Thyroid gland (tissue), 4 donors: ENCODE measurements around the gene NDUFB6. TPM values are rescaled to one million over a fixed set of nuclear protein-coding genes. Genes with fewer than 3 reads are reported as not detected.
"Not testable (repeated sequence)": the region's sequence is repeated elsewhere in the genome, so short reads cannot be mapped to it uniquely, and the experiment has no call there.

ENCODE experiments used
- DNase-seq, 2 donors: peaks; one replicate each; pipeline ENCODE4 v3.0.0-alpha.2; 2019
- H3K27ac ChIP-seq, 3 donors: fragments of 200-600 bp; sonication (generic); 1 replicate in 2 of 3; 2 replicates in 1 of 3; pipeline ENCODE4 v1.5.1; 2016 to 2019; ENCODE audit warnings: mild to moderate bottlenecking in 1 of 3, moderate library complexity in 1 of 3
- H3K27me3 ChIP-seq: fragments of 200-600 bp; sonication (generic); one replicate; pipeline ENCODE4 v1.5.1; 2019
- H3K36me3 ChIP-seq, 2 donors: fragments of 200-600 bp; sonication (generic); one replicate each; pipeline ENCODE4 v1.5.1; 2016 to 2019
- H3K4me1 ChIP-seq, 2 donors: fragments of 200-600 bp; sonication (generic); one replicate each; pipeline ENCODE4 v1.5.1; 2017 to 2019
- H3K4me3 ChIP-seq, 3 donors: fragments of 200-600 bp; sonication (generic); replicated peaks in 1 of 3; 1 replicate in 2 of 3; 2 replicates in 1 of 3; pipeline ENCODE4 v1.5.1; 2016; ENCODE audit warnings: mild to moderate bottlenecking in 1 of 3
- H3K9me3 ChIP-seq: fragments of 200-600 bp; sonication (generic); one replicate; pipeline ENCODE4 v1.5.1; 2017
- POLR2A ChIP-seq, 2 donors: fragments of 450-650 bp; IDR thresholded peaks; one replicate each; pipeline ENCODE4 v1.6.1; 2017; ENCODE audit warnings: antibody characterized with exemption in 2 of 2, mild to moderate bottlenecking in 2 of 2, moderate library complexity in 1 of 2
- WGBS, 2 donors: methylation state at CpG; one replicate each; pipeline ENCODE4 v1.1.5; 2017; 5-methylcytosine and 5-hydroxymethylcytosine counted together
- intact Hi-C: fragments of 100-400 bp; cut with DNase I; formaldehyde crosslinking; loops from one replicate; pipeline ENCODE4 v1.15.1; 2023
- total RNA-seq, 4 donors: library from RNA; depleted of rRNA; stranded (reverse); fragments of >200 nt; gene quantifications; one replicate each; pipeline ENCODE4 v1.2.3, GENCODE V29; 2016
- TF ChIP-seq, protein P1 (sequence below), 6 experiments: fragments of 200-600 bp in 3 of 6; fragments of 450-650 bp in 3 of 6; sonication (generic) in 3 of 6; IDR thresholded peaks; one replicate each; pipeline ENCODE4 v1.5.1; 2016 to 2019; ENCODE audit warnings: antibody characterized with exemption in 6 of 6, mild to moderate bottlenecking in 2 of 6, inconsistent platforms in 1 of 6, moderate library complexity in 1 of 6

The NDUFB6 gene
- total RNA-seq, 4 donors from 2014 or later, result 19.1 to 78.2 (median 57.9) TPM

DNA sequence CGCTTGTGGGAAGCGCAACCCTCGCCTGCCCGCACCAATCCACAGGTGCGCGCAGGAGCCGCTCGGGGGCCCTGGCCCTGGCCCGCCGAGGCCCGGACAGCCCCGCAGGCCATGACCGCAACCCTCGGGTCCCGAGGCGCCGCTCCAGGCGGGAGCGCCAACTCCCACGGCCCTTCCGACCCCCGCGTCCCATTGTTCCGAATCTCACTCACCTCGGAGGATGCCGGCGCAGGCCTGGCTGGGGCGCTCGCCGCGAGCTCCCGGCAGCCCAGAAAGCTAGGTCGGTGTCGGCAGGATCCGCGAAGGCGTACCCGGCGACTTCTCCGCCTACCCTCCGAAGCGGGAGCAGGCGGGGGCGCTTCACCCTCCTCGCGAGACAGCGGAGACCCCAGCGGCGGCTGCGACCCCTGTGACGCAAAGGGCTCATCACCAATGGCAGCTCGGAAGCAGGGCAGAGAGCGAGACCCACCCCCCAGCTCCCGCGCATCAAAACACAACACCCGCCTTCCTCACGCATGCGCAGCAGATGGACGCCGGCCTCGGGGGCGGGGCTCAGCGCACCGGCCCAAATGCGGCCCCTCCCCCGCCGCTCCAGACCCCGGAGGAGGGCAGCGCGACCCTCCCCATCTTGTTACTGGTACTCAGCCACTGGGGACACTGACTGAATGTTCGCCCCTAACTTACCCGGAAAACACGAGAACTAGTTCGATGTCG lies 22.2 kb downstream of the NDUFB6 start:
- Histone ChIP-seq H3K36me3 (no peaks in the 10 kb centered on the region), H3K4me1 (peaks cover 12 to 15% of the 10 kb centered on the region in 2 donors), H3K27me3 (no peaks in the 10 kb centered on the region), H3K9me3 (no peaks in the 10 kb centered on the region), H3K27ac (peak overlapping the region; percentile 97 to 98 (median 97)), H3K4me3 (peak overlapping the region; percentile 63 to 77 (median 66))
- peak; percentile 93 to 95 for DNase-seq
- TF ChIP-seq, protein P1, sequence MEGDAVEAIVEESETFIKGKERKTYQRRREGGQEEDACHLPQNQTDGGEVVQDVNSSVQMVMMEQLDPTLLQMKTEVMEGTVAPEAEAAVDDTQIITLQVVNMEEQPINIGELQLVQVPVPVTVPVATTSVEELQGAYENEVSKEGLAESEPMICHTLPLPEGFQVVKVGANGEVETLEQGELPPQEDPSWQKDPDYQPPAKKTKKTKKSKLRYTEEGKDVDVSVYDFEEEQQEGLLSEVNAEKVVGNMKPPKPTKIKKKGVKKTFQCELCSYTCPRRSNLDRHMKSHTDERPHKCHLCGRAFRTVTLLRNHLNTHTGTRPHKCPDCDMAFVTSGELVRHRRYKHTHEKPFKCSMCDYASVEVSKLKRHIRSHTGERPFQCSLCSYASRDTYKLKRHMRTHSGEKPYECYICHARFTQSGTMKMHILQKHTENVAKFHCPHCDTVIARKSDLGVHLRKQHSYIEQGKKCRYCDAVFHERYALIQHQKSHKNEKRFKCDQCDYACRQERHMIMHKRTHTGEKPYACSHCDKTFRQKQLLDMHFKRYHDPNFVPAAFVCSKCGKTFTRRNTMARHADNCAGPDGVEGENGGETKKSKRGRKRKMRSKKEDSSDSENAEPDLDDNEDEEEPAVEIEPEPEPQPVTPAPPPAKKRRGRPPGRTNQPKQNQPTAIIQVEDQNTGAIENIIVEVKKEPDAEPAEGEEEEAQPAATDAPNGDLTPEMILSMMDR (IDR thresholded peaks at IDR 0.05), result peak in 1 of 6 experiments; percentile 6
- peak in 1 of 2 donors; percentile 77 for TF ChIP-seq POLR2A (IDR thresholded peaks at IDR 0.05)
- 0% methylated on average over 24 to 50 of the region's 75 CpGs for WGBS, 2 donors
- intact Hi-C loops, result no loop called here

DNA sequence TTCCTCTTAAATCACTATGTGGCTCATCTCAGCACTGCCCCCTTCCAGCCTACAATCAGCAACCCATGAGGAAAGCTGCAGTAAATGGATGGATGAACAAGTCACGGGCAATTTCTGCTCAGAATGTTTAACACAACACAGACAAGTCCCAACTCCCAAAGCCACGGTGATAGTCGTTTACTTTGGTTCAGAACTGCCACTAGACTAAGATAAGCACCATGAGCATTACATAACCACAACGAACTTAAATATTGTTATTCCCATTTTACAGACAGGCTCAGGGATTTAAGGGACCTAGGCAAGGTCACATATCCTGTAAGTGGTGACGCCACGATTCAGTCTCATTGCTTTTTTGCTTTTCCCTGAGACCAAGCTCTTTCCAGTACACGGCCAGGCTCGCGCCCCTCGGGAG lies 22.8 kb downstream of the NDUFB6 start:
- H3K4me3 ChIP-seq, result peak overlapping the region; percentile 63 to 77 (median 66)
- no peaks in the 10 kb centered on the region for H3K36me3 ChIP-seq
- DNase-seq, result peak; percentile 13 to 14
- no peaks in the 10 kb centered on the region for H3K9me3 ChIP-seq
- no peaks in the 10 kb centered on the region for H3K27me3 ChIP-seq
- TF ChIP-seq, protein P1 (IDR thresholded peaks at IDR 0.05), result no peak
- no peak for TF ChIP-seq POLR2A (IDR thresholded peaks at IDR 0.05)
- H3K27ac ChIP-seq, result peak overlapping the region; percentile 50 to 98 (median 97)
- H3K4me1 ChIP-seq, result peaks cover 12 to 15% of the 10 kb centered on the region in 2 donors
- intact Hi-C loops, result no loop called here
- 1 to 2% methylated on average over 10 of the region's 10 CpGs for WGBS, 2 donors

DNA sequence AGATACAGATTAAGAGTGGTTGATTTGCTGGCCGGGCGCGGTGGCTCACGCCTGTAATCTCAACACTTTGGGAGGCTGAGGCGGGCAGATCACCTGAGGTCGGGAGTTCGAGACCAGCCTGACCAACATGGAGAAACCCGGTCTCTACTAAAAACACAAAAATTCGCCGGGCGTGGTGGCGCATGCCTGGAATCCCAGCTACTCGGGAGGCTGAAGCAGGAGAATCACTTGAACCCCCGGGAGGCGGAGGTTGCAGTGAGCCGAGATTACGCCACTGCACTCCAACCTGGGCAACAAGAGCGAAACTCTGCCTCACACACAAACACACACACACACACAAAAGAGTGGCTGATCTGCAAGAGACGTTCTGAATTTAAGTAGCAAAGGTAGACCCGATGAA lies 24.7 kb downstream of the NDUFB6 start:
- 95 to 98% methylated on average over 19 to 20 of the region's 20 CpGs for WGBS, 2 donors

DNA sequence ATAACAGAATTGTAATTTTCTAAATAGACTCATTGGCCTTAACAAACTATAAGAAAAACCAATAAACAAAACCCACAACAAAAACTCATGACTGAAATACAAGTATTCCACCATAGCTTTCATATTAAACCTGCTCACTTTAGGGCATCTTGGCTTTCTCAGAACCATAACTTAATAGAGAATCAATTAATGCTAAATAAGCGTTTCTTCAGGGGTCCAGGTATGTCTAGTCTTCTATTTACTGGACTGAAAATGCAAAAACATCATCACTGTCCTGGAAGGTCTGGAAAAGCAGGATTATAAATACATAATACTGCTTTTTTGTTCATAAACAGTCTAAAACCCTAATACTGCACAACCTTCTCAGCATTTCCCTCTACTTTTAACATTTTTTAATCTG lies 27.1 kb downstream of the NDUFB6 start:
- intact Hi-C loops, result no loop called here
- Histone ChIP-seq H3K4me3 (no peak overlapping the region), H3K27me3 (no peaks in the 10 kb centered on the region), H3K9me3 (no peaks in the 10 kb centered on the region), H3K36me3 (peaks cover 7 to 10% of the 10 kb centered on the region in 2 donors), H3K4me1 (peaks cover 9 to 12% of the 10 kb centered on the region in 2 donors), H3K27ac (no peak overlapping the region)
- DNase-seq, result no peak
- 91 to 100% methylated on average over 1 of the region's 1 CpG for WGBS, 2 donors
- TF ChIP-seq POLR2A (IDR thresholded peaks at IDR 0.05), result no peak

More for the DNA sequence above, 24.7 kb downstream of the NDUFB6 start:
- DNase-seq, H3K4me3 ChIP-seq, H3K27ac ChIP-seq, H3K9me3 ChIP-seq, H3K36me3 ChIP-seq, H3K27me3 ChIP-seq, intact Hi-C loops: not testable (repeated sequence)
- peaks cover 12 to 15% of the 10 kb centered on the region in 2 donors for H3K4me1 ChIP-seq

DNA sequence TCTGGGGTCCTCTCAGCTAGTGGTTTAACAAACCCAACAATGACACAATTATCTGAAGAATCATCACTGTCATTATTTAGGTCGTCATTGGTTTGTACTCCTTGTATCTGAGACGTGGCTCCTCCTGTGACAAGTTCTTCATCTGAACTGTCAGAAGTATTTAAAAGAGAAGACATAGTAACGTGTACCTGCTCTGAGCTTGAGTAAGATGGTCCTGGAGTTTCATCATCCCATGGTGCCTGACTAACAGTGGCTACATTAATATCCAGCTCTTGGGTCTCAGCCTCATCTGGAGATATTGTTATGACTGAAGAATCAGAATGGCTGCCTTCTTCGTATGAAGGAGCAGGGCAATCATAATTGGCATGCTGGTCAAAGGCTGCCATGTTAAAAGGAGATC lies 29.9 kb downstream of the NDUFB6 start:
- no peaks in the 10 kb centered on the region for H3K9me3 ChIP-seq
- H3K36me3 ChIP-seq, result peaks cover 7 to 10% of the 10 kb centered on the region in 2 donors
- H3K27ac ChIP-seq, result no peak overlapping the region
- no peaks in the 10 kb centered on the region for H3K4me1 ChIP-seq
- no peak for TF ChIP-seq POLR2A (IDR thresholded peaks at IDR 0.05)
- TF ChIP-seq, protein P1 (IDR thresholded peaks at IDR 0.05), result no peak
- WGBS, 2 donors, result 96% methylated on average over 4 of the region's 4 CpGs
- DNase-seq, result no peak
- intact Hi-C loops, result no loop called here
- no peak overlapping the region for H3K4me3 ChIP-seq
- no peaks in the 10 kb centered on the region for H3K27me3 ChIP-seq

DNA sequence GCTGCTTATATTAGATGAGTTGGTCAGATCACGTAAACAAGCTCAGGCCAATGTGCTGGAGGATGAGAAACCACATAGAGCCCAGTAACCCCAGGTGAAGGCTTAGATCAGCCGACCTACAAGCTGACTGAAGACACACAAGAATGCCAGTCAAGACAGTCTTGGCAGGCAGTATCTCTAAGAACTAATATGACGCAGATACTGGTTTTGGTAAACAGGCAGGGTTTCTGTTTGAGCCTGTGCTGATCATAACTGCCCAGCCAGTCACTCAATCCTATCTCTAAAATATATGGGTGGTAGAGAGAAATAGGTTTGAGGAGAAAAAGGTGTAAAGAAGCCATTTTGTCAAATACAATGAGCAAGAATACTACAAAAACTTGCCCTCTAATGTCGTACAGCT lies 39.1 kb downstream of the NDUFB6 start:
- Histone ChIP-seq H3K27me3 (no peaks in the 10 kb centered on the region), H3K4me3 (no peak overlapping the region), H3K36me3 (no peaks in the 10 kb centered on the region), H3K4me1 (no peaks in the 10 kb centered on the region), H3K9me3 (no peaks in the 10 kb centered on the region), H3K27ac (no peak overlapping the region)
- intact Hi-C loops, result no loop called here
- DNase-seq, result no peak
- WGBS, 2 donors, result 97 to 98% methylated on average over 4 of the region's 4 CpGs
- TF ChIP-seq, protein P1 (IDR thresholded peaks at IDR 0.05), result no peak
- no peak for TF ChIP-seq POLR2A (IDR thresholded peaks at IDR 0.05)
